Brain microvascular endothelial cell (primary cell): ENCODE measurements around the gene POLE2.

Experiments used
- DNase-seq: peaks from one replicate; pipeline ENCODE4 v3.0.0-alpha.2; 2020
- H3K27ac ChIP-seq: fragments of 250-450 bp; sonication (Bioruptor Pico); 2 replicates; pipeline ENCODE4 v1.5.1; 2020; ENCODE audit warnings: mild to moderate bottlenecking, moderate library complexity
- H3K27me3 ChIP-seq: fragments of 250-450 bp; sonication (Bioruptor Pico); replicated peaks from 2 replicates; pipeline ENCODE4 v1.5.1; 2020; ENCODE audit warnings: mild to moderate bottlenecking
- H3K36me3 ChIP-seq: fragments of 250-450 bp; sonication (Bioruptor Pico); replicated peaks from 2 replicates; pipeline ENCODE4 v1.5.1; 2020; ENCODE audit warnings: mild to moderate bottlenecking
- H3K4me3 ChIP-seq: 2 replicates; pipeline ENCODE4 v1.5.1; 2011; ENCODE audit warnings: low read depth, mild to moderate bottlenecking, control low read depth, low read length, moderate library complexity
- CTCF ChIP-seq: IDR thresholded peaks from 2 replicates; pipeline ENCODE4 v1.5.1; 2011; ENCODE audit warnings: low read depth, mild to moderate bottlenecking, moderate library complexity, low read length, control low read depth, inconsistent platforms; ENCODE audit errors: missing control alignments
- in situ Hi-C: cut with HindIII; loops from 2 replicates; pipeline ENCODE4 v1.10.0; 2017; ENCODE audit warnings: low sequenced_read_pairs, low pct_ligation_motif_present

The POLE2 gene

GRCh38 chr14:49615776-49616175 is 72.2 kb downstream of the POLE2 start:
- H3K27ac ChIP-seq, result no peak overlapping the region
- H3K36me3 ChIP-seq, result peaks cover 14% of the 10 kb centered on the region
- no peak for DNase-seq
- no peaks in the 10 kb centered on the region for H3K27me3 ChIP-seq
- H3K4me3 ChIP-seq, result no peak overlapping the region
- no peak for TF ChIP-seq CTCF
- in situ Hi-C loops, result no loop called here

- no peak for DNase-seq
- in situ Hi-C loops, result no loop called here
- Histone ChIP-seq H3K4me3 (no peak overlapping the region), H3K36me3 (peaks cover 16% of the 10 kb centered on the region), H3K27me3 (no peaks in the 10 kb centered on the region), H3K27ac (no peak overlapping the region)
- no peak for TF ChIP-seq CTCF
Observed at GRCh38 chr14:49614196-49614595, 73.8 kb downstream of the POLE2 start.

GRCh38 chr14:49612671-49613070 is 75.3 kb downstream of the POLE2 start:
- DNase-seq, result no peak
- in situ Hi-C loops, result no loop called here
- Histone ChIP-seq H3K4me3 (no peak overlapping the region), H3K36me3 (peaks cover 3% of the 10 kb centered on the region), H3K27me3 (no peaks in the 10 kb centered on the region), H3K27ac (no peak overlapping the region)
- no peak for TF ChIP-seq CTCF

GRCh38 chr14:49612251-49612650 is 75.8 kb downstream of the POLE2 start:
- in situ Hi-C loops, result no loop called here
- Histone ChIP-seq H3K36me3 (peaks cover 7% of the 10 kb centered on the region), H3K27ac (no peak overlapping the region), H3K27me3 (no peaks in the 10 kb centered on the region), H3K4me3 (no peak overlapping the region)
- TF ChIP-seq CTCF, result no peak
- no peak for DNase-seq

- Histone ChIP-seq H3K4me3 (no peak overlapping the region), H3K27ac (no peak overlapping the region), H3K27me3 (no peaks in the 10 kb centered on the region), H3K36me3 (peaks cover 7% of the 10 kb centered on the region)
- DNase-seq, result no peak
- TF ChIP-seq CTCF, result no peak
- in situ Hi-C loops, result no loop called here
Observed at GRCh38 chr14:49607583-49607982, 80.4 kb downstream of the POLE2 start.

- H3K36me3 ChIP-seq, result no peaks in the 10 kb centered on the region
- TF ChIP-seq CTCF, result peak; percentile 6
- peak; percentile 86 for DNase-seq
- peak within 1 kb of the TSS; percentile 98 for H3K27ac ChIP-seq
- H3K27me3 ChIP-seq, result no peaks in the 10 kb centered on the region
- H3K4me3 ChIP-seq, result peak within 1 kb of the TSS; percentile 93
- in situ Hi-C loops, result no loop called here
Observed at GRCh38 chr14:49598485-49599300, 89.3 kb downstream of the POLE2 start, which contains the start of gene LRR1. TSS of gene LRR1 (plus strand) at chr14:49598940. CDS start at chr14:49599021, 81 bp downstream.
